Large intestine (tissue), 3 donors: ENCODE results near the gene HBD. TPM values are rescaled to one million over a fixed set of nuclear protein-coding genes. Genes with fewer than 3 reads are reported as not detected.

Experiments used
- DNase-seq, 2 donors: peaks; one replicate each; pipeline versions ENCODE4 v3.0.0 to v3.0.0-alpha.2; 2013
- H3K27ac ChIP-seq: one replicate; pipeline ENCODE4 v1.5.1; 2013; ENCODE audit warnings: low read length
- H3K27me3 ChIP-seq: 2 replicates; pipeline ENCODE4 v1.6.1; 2013; ENCODE audit warnings: low read length; ENCODE audit not compliant: control insufficient read depth, insufficient read depth
- H3K36me3 ChIP-seq: 2 replicates; pipeline ENCODE4 v1.6.1; 2013; ENCODE audit warnings: low read length; ENCODE audit not compliant: control insufficient read depth, insufficient read depth
- H3K4me1 ChIP-seq: one replicate; pipeline ENCODE4 v1.6.1; 2013; ENCODE audit warnings: low read length; ENCODE audit not compliant: control insufficient read depth, insufficient read depth
- H3K4me3 ChIP-seq: one replicate; pipeline ENCODE4 v1.5.1; 2013; ENCODE audit warnings: low read length
- H3K9me3 ChIP-seq: one replicate; pipeline ENCODE4 v1.6.1; 2013; ENCODE audit warnings: mild to moderate bottlenecking, low read depth, low read length, moderate library complexity; ENCODE audit not compliant: control insufficient read depth
- WGBS: methylation state at CpG from one replicate; pipeline ENCODE4 v1.1.5; 2013; ENCODE audit warnings: low lambda C conversion rate; ENCODE audit not compliant: insufficient coverage; 5-methylcytosine and 5-hydroxymethylcytosine counted together
- polyA plus RNA-seq: library from polyadenylated mRNA; unstranded; fragments of 120-200 nt; gene quantifications from one replicate; pipeline ENCODE4 v1.2.1, GENCODE V29; 2013

The HBD gene
- polyA plus RNA-seq, 1 donor = 0.09 TPM

DNA sequence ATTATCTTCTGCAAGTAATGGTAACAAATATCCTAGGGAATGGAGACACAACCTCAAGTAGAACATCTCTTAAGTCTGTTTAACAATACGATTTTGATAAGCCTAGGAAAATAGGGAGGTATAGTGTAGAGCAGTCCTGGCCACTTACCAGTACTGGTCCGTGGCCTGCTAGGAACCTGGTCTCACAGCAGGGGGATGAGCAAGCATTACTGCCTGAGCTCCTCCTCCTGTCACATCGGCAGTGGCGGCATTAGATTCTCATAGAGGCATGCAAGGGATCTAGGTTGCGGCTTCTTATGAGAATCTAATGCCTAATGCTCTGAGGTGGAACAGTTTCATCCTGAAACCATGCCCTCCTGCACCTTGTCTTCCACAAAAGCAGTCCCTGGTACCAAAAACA is 38.2 kb downstream of the HBD start:
- Histone ChIP-seq H3K9me3 (no peaks in the 10 kb centered on the region), H3K27ac (no peak overlapping the region), H3K4me1 (no peaks in the 10 kb centered on the region), H3K4me3 (no peak overlapping the region), H3K36me3 (no peaks in the 10 kb centered on the region), H3K27me3 (no peaks in the 10 kb centered on the region)
- DNase-seq = no peak
- WGBS = no CpG with 5 or more reads among the region's 5 CpGs

DNA sequence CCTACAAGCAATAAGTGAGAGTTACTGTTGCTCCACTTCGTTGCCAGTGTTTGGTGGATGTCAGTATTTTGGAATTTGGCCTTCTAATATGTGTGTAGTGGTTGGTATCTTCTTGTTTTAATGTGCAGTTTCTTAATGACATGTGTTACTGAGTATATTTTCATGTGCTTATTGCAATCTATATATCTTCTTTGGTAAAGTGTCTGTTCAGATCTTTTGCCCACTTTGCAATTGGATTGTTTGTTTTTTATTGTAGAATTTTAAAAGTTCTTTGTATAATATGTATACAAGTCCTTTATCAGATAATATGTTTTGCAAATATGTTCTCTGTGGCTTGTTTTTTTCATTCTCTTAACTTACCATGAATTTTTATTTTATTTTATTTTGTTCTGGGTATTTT is 41.5 kb downstream of the HBD start:
- Histone ChIP-seq H3K9me3 (no peaks in the 10 kb centered on the region), H3K27me3 (no peaks in the 10 kb centered on the region), H3K4me1 (no peaks in the 10 kb centered on the region), H3K4me3 (no peak overlapping the region), H3K27ac (no peak overlapping the region), H3K36me3 (no peaks in the 10 kb centered on the region)
- no CpG with 5 or more reads among the region's 1 CpG for WGBS
- DNase-seq = no peak

DNA sequence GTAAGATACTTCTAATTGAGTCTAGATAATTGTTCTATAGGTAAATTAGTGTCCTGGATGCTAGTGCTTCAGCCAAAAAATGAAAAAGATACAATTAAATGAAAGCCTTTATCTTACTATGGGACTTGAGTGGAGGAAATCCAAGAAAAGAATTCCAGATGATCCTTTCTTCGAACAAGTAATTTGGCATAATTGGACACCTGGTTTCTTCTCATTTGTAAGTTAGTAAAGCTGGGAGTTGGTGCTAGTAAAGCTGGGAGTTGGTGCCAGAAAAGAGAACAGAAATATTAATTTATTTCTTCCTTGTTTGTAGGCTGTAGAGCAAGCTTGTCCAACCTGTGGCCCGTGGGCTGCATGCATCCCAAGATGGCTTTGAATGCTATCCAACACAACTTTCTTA is 46.1 kb downstream of the HBD start:
- no peaks in the 10 kb centered on the region for H3K36me3 ChIP-seq
- H3K27me3 ChIP-seq = no peaks in the 10 kb centered on the region
- no peak for DNase-seq
- 89% methylated on average over 1 of the region's 2 CpGs for WGBS
- H3K9me3 ChIP-seq = no peaks in the 10 kb centered on the region
- no peak overlapping the region for H3K4me3 ChIP-seq
- H3K4me1 ChIP-seq = no peaks in the 10 kb centered on the region
- no peak overlapping the region for H3K27ac ChIP-seq

Other genes starting within 250 kb of the HBD start
- gene OR51L1, start 239.6 kb downstream of the HBD start, polyA plus RNA-seq = not detected
- not detected for gene OR52J3, start 188.0 kb downstream of the HBD start, polyA plus RNA-seq
- not detected for gene OR52E2, start 174.9 kb downstream of the HBD start, polyA plus RNA-seq
- gene OR52E1, start 164.9 kb downstream of the HBD start, polyA plus RNA-seq = not detected
- not detected for gene OR52A5, start 96.1 kb downstream of the HBD start, polyA plus RNA-seq
- not detected for gene OR52A1, start 79.7 kb downstream of the HBD start, polyA plus RNA-seq
- gene OR51V1, start 33.8 kb downstream of the HBD start, polyA plus RNA-seq = not detected
- gene HBB, start 7.4 kb downstream of the HBD start, polyA plus RNA-seq = 175 TPM
- gene HBG1, start 15.4 kb upstream of the HBD start, polyA plus RNA-seq = 9.7 TPM
- 2,367 TPM for gene HBG2, start 20.3 kb upstream of the HBD start, polyA plus RNA-seq
- 5.6 TPM for gene HBE1, start 35.5 kb upstream of the HBD start, polyA plus RNA-seq
- gene OR51B4, start 67.5 kb upstream of the HBD start, polyA plus RNA-seq = 0.07 TPM
- gene OR51B2, start 89.8 kb upstream of the HBD start, polyA plus RNA-seq = not detected
- gene OR51B5, start 109.0 kb upstream of the HBD start, polyA plus RNA-seq = 0.30 TPM
- gene OR51B6, start 117.0 kb upstream of the HBD start, polyA plus RNA-seq = not detected
- not detected for gene OR51M1, start 149.3 kb upstream of the HBD start, polyA plus RNA-seq
- not detected for gene OR51Q1, start 187.6 kb upstream of the HBD start, polyA plus RNA-seq
- gene OR51I1, start 207.0 kb upstream of the HBD start, polyA plus RNA-seq = not detected
- not detected for gene OR51I2, start 214.8 kb upstream of the HBD start, polyA plus RNA-seq